ENCODE measurements around the gene FLACC1.
"Not testable (repeated sequence)": the region's sequence is repeated elsewhere in the genome, so short reads cannot be mapped to it uniquely, and the experiment has no call there.

The FLACC1 gene

GRCh38 chr2:201369775-201370174 lies 12.6 kb upstream of the FLACC1 start:
- H3K27me3 ChIP-seq (ENCODE audit: control insufficient read depth in 1 of 2, insufficient read depth in 2 of 2, low read length in 2 of 2): no peaks in the 10 kb centered on the region
- H3K4me1 ChIP-seq (ENCODE audit: insufficient read depth, low read length): no peaks in the 10 kb centered on the region
- H3K4me3 ChIP-seq (ENCODE audit: low read depth in 1 of 2, low read length in 2 of 2): no peak overlapping the region
- no peaks in the 10 kb centered on the region for H3K36me3 ChIP-seq (ENCODE audit: insufficient read depth, low read length)
- no peak overlapping the region for H3K27ac ChIP-seq (ENCODE audit: low read depth, low read length)
- no peak overlapping the region for H3K9ac ChIP-seq (ENCODE audit: low read length)
- no peaks in the 10 kb centered on the region for H3K9me3 ChIP-seq (ENCODE audit: low read length)

DNA sequence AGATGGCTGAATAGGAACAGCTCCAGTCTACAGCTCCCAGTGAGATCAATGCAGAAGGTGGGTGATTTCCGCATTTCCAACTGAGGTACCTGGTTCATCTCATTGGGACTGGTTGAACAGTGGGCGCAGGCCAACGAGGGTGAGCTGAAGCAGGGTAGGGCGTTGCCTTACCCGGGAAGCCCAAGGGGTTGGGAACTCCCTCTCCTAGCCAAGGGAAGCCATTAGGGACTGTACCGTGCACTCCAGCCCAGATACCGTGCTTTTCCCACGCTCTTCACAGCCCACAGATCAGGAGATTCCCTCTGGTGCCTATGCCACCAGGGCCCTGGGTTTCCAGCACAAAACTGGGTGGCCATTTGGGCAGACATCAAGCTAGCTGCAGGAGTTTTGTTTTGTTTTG lies 12.2 kb upstream of the FLACC1 start:
- H3K27me3 ChIP-seq (ENCODE audit: control insufficient read depth in 1 of 2, insufficient read depth in 2 of 2, low read length in 2 of 2); H3K4me3 ChIP-seq (ENCODE audit: low read depth in 1 of 2, low read length in 2 of 2); H3K9me3 ChIP-seq (ENCODE audit: low read length); H3K36me3 ChIP-seq (ENCODE audit: insufficient read depth, low read length); H3K9ac ChIP-seq (ENCODE audit: low read length); H3K4me1 ChIP-seq (ENCODE audit: insufficient read depth, low read length); H3K27ac ChIP-seq (ENCODE audit: low read depth, low read length): not testable (repeated sequence)

GRCh38 chr2:201366146-201366545 lies 9.0 kb upstream of the FLACC1 start:
- no peak overlapping the region for H3K27ac ChIP-seq (ENCODE audit: low read depth, low read length)
- H3K36me3 ChIP-seq (ENCODE audit: insufficient read depth, low read length): no peaks in the 10 kb centered on the region
- no peaks in the 10 kb centered on the region for H3K9me3 ChIP-seq (ENCODE audit: low read length)
- no peak overlapping the region for H3K9ac ChIP-seq (ENCODE audit: low read length)
- no peaks in the 10 kb centered on the region for H3K27me3 ChIP-seq (ENCODE audit: control insufficient read depth in 1 of 2, insufficient read depth in 2 of 2, low read length in 2 of 2)
- no peak overlapping the region for H3K4me3 ChIP-seq (ENCODE audit: low read depth in 1 of 2, low read length in 2 of 2)
- no peaks in the 10 kb centered on the region for H3K4me1 ChIP-seq (ENCODE audit: insufficient read depth, low read length)

DNA sequence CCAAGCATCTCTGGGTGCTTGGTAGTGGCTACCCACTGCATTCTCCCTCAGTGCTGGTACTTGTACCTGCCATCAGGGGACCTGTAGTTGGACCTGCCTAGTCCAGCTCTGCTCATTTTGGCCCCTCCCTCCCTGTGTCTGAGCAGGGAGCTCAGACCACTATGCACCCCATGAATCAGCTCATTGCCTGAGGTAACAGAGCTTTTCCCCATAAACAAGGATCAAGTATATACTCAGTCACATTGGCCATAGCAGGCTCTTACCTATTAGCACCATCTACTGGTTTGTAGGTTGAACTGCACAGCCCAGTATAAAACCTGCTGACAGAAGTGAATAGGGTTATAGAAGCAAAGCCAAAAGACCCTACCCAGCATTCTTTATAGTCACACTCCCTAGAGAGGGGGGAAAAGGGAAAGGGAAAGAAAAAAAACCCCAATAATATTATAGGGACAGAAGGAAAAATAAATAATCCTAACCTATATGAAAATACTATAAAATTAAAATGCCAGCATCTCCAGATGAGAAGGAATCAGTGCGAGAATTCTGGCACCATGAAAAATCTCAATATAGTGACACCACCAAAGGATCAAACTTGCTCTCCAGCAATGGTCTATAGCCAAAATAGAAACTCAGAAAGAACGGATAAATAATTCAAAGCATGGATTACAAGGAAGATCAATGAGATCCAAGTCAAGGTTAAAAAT lies 6.9 kb upstream of the FLACC1 start:
- H3K4me3 ChIP-seq (ENCODE audit: low read depth in 1 of 2, low read length in 2 of 2): no peak overlapping the region
- H3K27ac ChIP-seq (ENCODE audit: low read depth, low read length): no peak overlapping the region
- no peaks in the 10 kb centered on the region for H3K4me1 ChIP-seq (ENCODE audit: insufficient read depth, low read length)
- H3K27me3 ChIP-seq (ENCODE audit: control insufficient read depth in 1 of 2, insufficient read depth in 2 of 2, low read length in 2 of 2): no peaks in the 10 kb centered on the region
- H3K9me3 ChIP-seq (ENCODE audit: low read length): no peaks in the 10 kb centered on the region
- no peak overlapping the region for H3K9ac ChIP-seq (ENCODE audit: low read length)
- H3K36me3 ChIP-seq (ENCODE audit: insufficient read depth, low read length): peaks cover 5% of the 10 kb centered on the region

GRCh38 chr2:201362396-201362795 lies 5.3 kb upstream of the FLACC1 start:
- no peak overlapping the region for H3K4me3 ChIP-seq (ENCODE audit: low read depth in 1 of 2, low read length in 2 of 2)
- no peaks in the 10 kb centered on the region for H3K9me3 ChIP-seq (ENCODE audit: low read length)
- peaks cover 7% of the 10 kb centered on the region for H3K36me3 ChIP-seq (ENCODE audit: insufficient read depth, low read length)
- H3K4me1 ChIP-seq (ENCODE audit: insufficient read depth, low read length): peaks cover under 1% of the 10 kb centered on the region
- H3K9ac ChIP-seq (ENCODE audit: low read length): no peak overlapping the region
- H3K27me3 ChIP-seq (ENCODE audit: control insufficient read depth in 1 of 2, insufficient read depth in 2 of 2, low read length in 2 of 2): no peaks in the 10 kb centered on the region
- no peak overlapping the region for H3K27ac ChIP-seq (ENCODE audit: low read depth, low read length)

DNA sequence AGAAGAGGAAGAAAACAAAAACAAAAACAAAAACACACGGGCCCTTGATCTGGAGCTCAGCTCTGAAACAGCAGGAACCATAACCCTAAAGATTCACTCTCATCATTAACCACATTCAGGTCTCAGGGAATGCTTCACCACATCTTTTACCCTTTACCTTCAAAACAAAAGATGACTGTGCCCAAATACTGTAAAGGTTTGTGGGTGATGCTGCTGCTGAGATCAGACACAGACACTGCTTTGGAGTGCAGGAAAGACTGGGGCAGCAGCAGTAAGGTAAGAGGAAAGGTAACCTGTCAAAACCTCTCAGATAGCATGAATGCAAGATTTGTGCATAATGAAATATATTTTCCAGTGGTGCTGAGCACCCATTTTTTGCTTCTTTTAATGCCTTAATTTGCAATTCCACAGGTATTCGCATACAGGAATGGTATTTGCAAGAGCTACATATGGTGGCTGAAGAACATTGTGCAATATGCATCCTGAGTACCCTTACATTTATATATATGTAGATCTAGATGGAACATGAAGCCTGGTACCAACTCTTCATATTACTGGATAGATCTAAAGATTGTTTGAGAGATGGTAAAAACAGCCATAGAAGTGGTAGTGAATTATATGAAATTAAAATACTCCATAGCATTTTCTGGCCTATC lies 4.1 kb upstream of the FLACC1 start:
- no peak overlapping the region for H3K27ac ChIP-seq (ENCODE audit: low read depth, low read length)
- peaks cover 7% of the 10 kb centered on the region for H3K36me3 ChIP-seq (ENCODE audit: insufficient read depth, low read length)

DNA sequence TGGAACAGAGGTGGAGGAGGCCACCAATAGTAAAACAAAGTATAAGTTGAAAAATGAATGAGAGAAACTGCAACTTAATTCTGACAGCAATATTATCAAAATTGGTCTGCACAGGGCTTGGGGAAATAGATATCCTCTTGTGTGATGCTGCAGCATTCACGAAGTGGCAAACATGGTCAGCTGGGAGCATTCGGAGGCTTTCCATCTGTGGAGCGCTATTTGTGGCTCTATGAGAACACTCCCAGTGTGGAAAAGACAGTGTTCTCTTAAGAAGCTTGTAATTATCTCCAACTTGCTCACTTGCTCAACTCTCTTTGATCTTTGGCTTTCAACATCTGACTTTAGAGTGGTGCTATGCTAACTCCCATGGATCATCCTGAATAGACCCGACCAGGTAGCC lies 3.1 kb upstream of the FLACC1 start:
- Histone ChIP-seq H3K36me3 (ENCODE audit: insufficient read depth, low read length) (peaks cover 7% of the 10 kb centered on the region), H3K4me1 (ENCODE audit: insufficient read depth, low read length) (peaks cover 6% of the 10 kb centered on the region), H3K9ac (ENCODE audit: low read length) (no peak overlapping the region), H3K9me3 (ENCODE audit: low read length) (no peaks in the 10 kb centered on the region), H3K4me3 (ENCODE audit: low read depth in 1 of 2, low read length in 2 of 2) (no peak overlapping the region), H3K27me3 (ENCODE audit: control insufficient read depth in 1 of 2, insufficient read depth in 2 of 2, low read length in 2 of 2) (no peaks in the 10 kb centered on the region), H3K27ac (ENCODE audit: low read depth, low read length) (no peak overlapping the region)

More for the DNA sequence above, 4.1 kb upstream of the FLACC1 start:
- H3K4me1 ChIP-seq (ENCODE audit: insufficient read depth, low read length): peaks cover 6% of the 10 kb centered on the region
- no peaks in the 10 kb centered on the region for H3K9me3 ChIP-seq (ENCODE audit: low read length)
- H3K9ac ChIP-seq (ENCODE audit: low read length): no peak overlapping the region
- H3K27me3 ChIP-seq (ENCODE audit: control insufficient read depth in 1 of 2, insufficient read depth in 2 of 2, low read length in 2 of 2): no peaks in the 10 kb centered on the region
- no peak overlapping the region for H3K4me3 ChIP-seq (ENCODE audit: low read depth in 1 of 2, low read length in 2 of 2)

- H3K27me3 ChIP-seq (ENCODE audit: control insufficient read depth in 1 of 2, insufficient read depth in 2 of 2, low read length in 2 of 2): no peaks in the 10 kb centered on the region
- H3K36me3 ChIP-seq (ENCODE audit: insufficient read depth, low read length): peaks cover 7% of the 10 kb centered on the region
- H3K4me3 ChIP-seq (ENCODE audit: low read depth in 1 of 2, low read length in 2 of 2): no peak overlapping the region
- H3K9ac ChIP-seq (ENCODE audit: low read length): no peak overlapping the region
- no peaks in the 10 kb centered on the region for H3K9me3 ChIP-seq (ENCODE audit: low read length)
- H3K27ac ChIP-seq (ENCODE audit: low read depth, low read length): no peak overlapping the region
- H3K4me1 ChIP-seq (ENCODE audit: insufficient read depth, low read length): peaks cover 6% of the 10 kb centered on the region
Observed at GRCh38 chr2:201358684-201359083, 1.5 kb upstream of the FLACC1 start.

DNA sequence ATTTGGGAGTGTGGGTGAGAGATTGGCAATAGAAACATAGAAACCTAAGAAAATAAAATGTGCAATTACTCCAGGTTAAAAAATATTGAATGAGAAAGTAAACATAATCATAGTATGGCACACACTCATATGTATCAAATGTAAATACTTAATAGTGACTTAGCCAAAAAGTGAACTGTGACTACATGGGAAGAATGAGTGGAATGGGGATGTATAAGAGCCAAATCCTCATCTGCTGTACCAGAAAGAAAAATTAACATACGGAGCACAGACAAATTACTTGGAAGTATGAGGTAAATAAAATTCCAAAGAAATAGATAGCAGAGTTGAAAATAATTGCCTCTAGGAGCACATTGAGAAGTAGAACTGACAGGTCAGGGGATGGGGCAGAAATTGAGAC lies 4.0 kb downstream of the FLACC1 start:
- no peaks in the 10 kb centered on the region for H3K36me3 ChIP-seq (ENCODE audit: insufficient read depth, low read length)
- H3K27ac ChIP-seq (ENCODE audit: low read depth, low read length): no peak overlapping the region
- H3K4me1 ChIP-seq (ENCODE audit: insufficient read depth, low read length): peaks cover 6% of the 10 kb centered on the region
- no peak overlapping the region for H3K9ac ChIP-seq (ENCODE audit: low read length)
- H3K27me3 ChIP-seq (ENCODE audit: control insufficient read depth in 1 of 2, insufficient read depth in 2 of 2, low read length in 2 of 2): no peaks in the 10 kb centered on the region
- H3K4me3 ChIP-seq (ENCODE audit: low read depth in 1 of 2, low read length in 2 of 2): no peak overlapping the region
- no peaks in the 10 kb centered on the region for H3K9me3 ChIP-seq (ENCODE audit: low read length)

DNA sequence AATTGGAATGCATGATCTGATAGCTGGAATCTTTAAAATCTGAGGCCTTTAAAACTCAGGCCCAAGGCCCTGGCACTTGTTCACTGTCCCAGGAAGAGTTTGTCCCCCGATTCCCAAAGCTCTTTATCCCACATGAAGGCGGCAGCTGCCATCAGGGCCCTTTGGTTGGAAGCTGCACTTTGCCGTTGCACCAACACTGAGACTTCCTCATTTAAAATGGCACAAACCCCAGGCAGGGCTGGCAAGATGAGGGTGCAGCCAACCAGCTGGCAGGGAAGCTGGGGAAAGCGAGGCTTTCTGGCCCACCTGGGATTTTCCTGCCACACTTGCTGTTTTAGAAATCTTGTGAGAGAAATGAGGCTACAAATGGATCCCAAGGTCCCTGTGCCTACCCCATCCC lies 6.3 kb downstream of the FLACC1 start:
- Histone ChIP-seq H3K36me3 (ENCODE audit: insufficient read depth, low read length) (no peaks in the 10 kb centered on the region), H3K9me3 (ENCODE audit: low read length) (no peaks in the 10 kb centered on the region), H3K27me3 (ENCODE audit: control insufficient read depth in 1 of 2, insufficient read depth in 2 of 2, low read length in 2 of 2) (no peaks in the 10 kb centered on the region), H3K4me1 (ENCODE audit: insufficient read depth, low read length) (no peaks in the 10 kb centered on the region), H3K9ac (ENCODE audit: low read length) (no peak overlapping the region), H3K27ac (ENCODE audit: low read depth, low read length) (no peak overlapping the region), H3K4me3 (ENCODE audit: low read depth in 1 of 2, low read length in 2 of 2) (no peak overlapping the region)

- Histone ChIP-seq H3K36me3 (ENCODE audit: insufficient read depth, low read length) (no peaks in the 10 kb centered on the region), H3K9ac (ENCODE audit: low read length) (no peak overlapping the region), H3K4me1 (ENCODE audit: insufficient read depth, low read length) (no peaks in the 10 kb centered on the region), H3K27me3 (ENCODE audit: control insufficient read depth in 1 of 2, insufficient read depth in 2 of 2, low read length in 2 of 2) (no peaks in the 10 kb centered on the region), H3K4me3 (ENCODE audit: low read depth in 1 of 2, low read length in 2 of 2) (no peak overlapping the region), H3K9me3 (ENCODE audit: low read length) (no peaks in the 10 kb centered on the region), H3K27ac (ENCODE audit: low read depth, low read length) (no peak overlapping the region)
Observed at GRCh38 chr2:201349601-201350000, 7.5 kb downstream of the FLACC1 start.

DNA sequence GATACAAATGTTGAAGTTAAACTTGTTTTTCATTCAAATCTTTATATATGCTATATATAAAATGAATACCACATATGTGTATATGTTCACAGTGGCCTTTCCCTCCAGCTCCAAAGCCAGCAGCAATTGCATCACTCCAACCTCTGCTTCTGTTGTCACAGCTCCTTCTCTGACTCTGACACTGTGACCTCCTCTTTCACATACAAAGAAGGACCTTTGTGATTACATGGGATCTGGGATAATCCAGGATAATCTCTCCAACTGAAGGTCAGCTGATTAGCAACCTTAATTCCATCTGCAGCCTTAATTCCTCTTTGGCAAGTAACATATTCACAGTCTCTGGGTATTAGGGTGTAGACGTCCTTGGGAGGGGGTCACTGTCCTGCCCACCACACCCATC lies 8.4 kb downstream of the FLACC1 start:
- no peaks in the 10 kb centered on the region for H3K27me3 ChIP-seq (ENCODE audit: control insufficient read depth in 1 of 2, insufficient read depth in 2 of 2, low read length in 2 of 2)
- H3K9ac ChIP-seq (ENCODE audit: low read length): no peak overlapping the region
- H3K9me3 ChIP-seq (ENCODE audit: low read length): no peaks in the 10 kb centered on the region
- H3K4me1 ChIP-seq (ENCODE audit: insufficient read depth, low read length): no peaks in the 10 kb centered on the region
- no peak overlapping the region for H3K27ac ChIP-seq (ENCODE audit: low read depth, low read length)
- no peaks in the 10 kb centered on the region for H3K36me3 ChIP-seq (ENCODE audit: insufficient read depth, low read length)
- H3K4me3 ChIP-seq (ENCODE audit: low read depth in 1 of 2, low read length in 2 of 2): no peak overlapping the region

All from muscle layer of colon (tissue), 2 donors.